Ascending aorta (tissue), 2 donors: ENCODE data around the gene OR5AN1. TPM values are rescaled to one million over a fixed set of nuclear protein-coding genes. Genes with fewer than 3 reads are reported as not detected.

ENCODE experiments used
- DNase-seq, 2 donors: peaks; one replicate each; pipeline ENCODE4 v3.0.0-alpha.2; 2019; ENCODE audit warnings: low spot score in 2 of 2
- H3K27ac ChIP-seq, 2 donors: fragments of 200-600 bp; sonication (generic); one replicate each; pipeline ENCODE4 v1.5.1; 2016 to 2017; ENCODE audit warnings: mild to moderate bottlenecking in 1 of 2
- H3K27me3 ChIP-seq: fragments of 200-600 bp; sonication (generic); one replicate; pipeline ENCODE4 v1.5.1; 2017
- H3K36me3 ChIP-seq, 2 donors: fragments of 200-600 bp; sonication (generic); one replicate each; pipeline ENCODE4 v1.5.1; 2016
- H3K4me1 ChIP-seq, 2 donors: fragments of 200-600 bp; sonication (generic); one replicate each; pipeline ENCODE4 v1.5.1; 2016 to 2017; ENCODE audit warnings: mild to moderate bottlenecking in 1 of 2
- H3K4me3 ChIP-seq, 2 donors: fragments of 200-600 bp; sonication (generic); one replicate each; pipeline ENCODE4 v1.5.1; 2016 to 2017; ENCODE audit warnings: mild to moderate bottlenecking in 1 of 2
- H3K9me3 ChIP-seq, 2 donors: fragments of 200-600 bp; sonication (generic); one replicate each; pipeline ENCODE4 v1.5.1; 2016
- intact Hi-C: fragments of 100-400 bp; cut with DNase I; formaldehyde crosslinking; loops from one replicate; pipeline ENCODE4 v1.15.1; 2023
- total RNA-seq: library from RNA; depleted of rRNA; stranded (reverse); fragments of >200 nt; gene quantifications from one replicate; pipeline ENCODE4 v1.1.0, GENCODE V29; 2016
- TF ChIP-seq, protein P1 (sequence below), 3 experiments: fragments of 200-600 bp in 2 of 3; fragments of 450-650 bp in 1 of 3; sonication (generic) in 2 of 3; IDR thresholded peaks; one replicate each; pipeline ENCODE4 v1.5.1; 2016 to 2019; ENCODE audit warnings: antibody characterized with exemption in 3 of 3, mild to moderate bottlenecking in 1 of 3, moderate library complexity in 1 of 3

OR5AN1 gene
- total RNA-seq, 1 donor from 2014 or later = not detected

DNA sequence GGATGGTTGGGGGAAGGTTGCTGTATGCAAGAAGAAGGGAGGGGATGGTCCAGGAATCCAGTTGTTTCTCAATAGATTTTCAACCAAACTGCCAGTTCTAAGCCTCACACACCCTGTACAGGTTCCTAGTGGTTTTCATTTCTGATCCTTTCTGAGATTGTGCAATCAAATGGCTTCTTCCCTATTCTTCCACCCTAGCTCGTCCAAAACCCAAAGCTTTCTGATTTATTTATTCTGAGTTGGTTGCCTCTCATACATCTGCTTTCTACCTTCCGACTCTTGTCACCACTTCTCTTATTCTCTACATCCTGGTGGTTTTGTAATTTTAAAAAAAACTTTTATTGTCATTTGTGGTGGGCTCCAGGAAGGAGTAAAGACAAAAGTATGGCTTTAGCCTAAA, 55.0 kb downstream of the OR5AN1 start:
- DNase-seq = no peak
- intact Hi-C loops = no loop called here
- H3K4me3 ChIP-seq = no peak overlapping the region
- no peaks in the 10 kb centered on the region for H3K27me3 ChIP-seq
- H3K27ac ChIP-seq = no peak overlapping the region
- no peaks in the 10 kb centered on the region for H3K9me3 ChIP-seq
- no peaks in the 10 kb centered on the region for H3K4me1 ChIP-seq
- TF ChIP-seq, protein P1, sequence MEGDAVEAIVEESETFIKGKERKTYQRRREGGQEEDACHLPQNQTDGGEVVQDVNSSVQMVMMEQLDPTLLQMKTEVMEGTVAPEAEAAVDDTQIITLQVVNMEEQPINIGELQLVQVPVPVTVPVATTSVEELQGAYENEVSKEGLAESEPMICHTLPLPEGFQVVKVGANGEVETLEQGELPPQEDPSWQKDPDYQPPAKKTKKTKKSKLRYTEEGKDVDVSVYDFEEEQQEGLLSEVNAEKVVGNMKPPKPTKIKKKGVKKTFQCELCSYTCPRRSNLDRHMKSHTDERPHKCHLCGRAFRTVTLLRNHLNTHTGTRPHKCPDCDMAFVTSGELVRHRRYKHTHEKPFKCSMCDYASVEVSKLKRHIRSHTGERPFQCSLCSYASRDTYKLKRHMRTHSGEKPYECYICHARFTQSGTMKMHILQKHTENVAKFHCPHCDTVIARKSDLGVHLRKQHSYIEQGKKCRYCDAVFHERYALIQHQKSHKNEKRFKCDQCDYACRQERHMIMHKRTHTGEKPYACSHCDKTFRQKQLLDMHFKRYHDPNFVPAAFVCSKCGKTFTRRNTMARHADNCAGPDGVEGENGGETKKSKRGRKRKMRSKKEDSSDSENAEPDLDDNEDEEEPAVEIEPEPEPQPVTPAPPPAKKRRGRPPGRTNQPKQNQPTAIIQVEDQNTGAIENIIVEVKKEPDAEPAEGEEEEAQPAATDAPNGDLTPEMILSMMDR (IDR thresholded peaks at IDR 0.05) = no peak
- H3K36me3 ChIP-seq = no peaks in the 10 kb centered on the region

DNA sequence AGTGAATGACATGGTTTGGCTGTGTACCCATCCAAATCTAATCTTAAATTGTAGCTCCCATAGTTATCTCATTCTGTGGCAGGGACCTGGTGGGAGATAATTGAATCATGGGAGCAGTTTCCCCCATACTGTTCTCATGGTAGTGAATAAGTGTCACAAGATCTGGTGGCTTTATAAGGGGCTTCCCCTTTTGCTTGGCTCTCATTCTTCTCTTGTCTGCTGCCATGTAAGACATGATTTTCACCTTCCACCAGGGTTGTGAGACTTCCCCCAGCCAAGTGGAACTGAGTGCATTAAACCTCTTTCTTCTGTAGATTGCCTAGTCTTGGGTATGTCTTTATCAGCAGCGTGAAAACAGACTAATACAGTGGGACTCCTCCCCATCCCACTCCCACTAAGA, 56.4 kb downstream of the OR5AN1 start:
- no peaks in the 10 kb centered on the region for H3K4me1 ChIP-seq
- no peak overlapping the region for H3K27ac ChIP-seq
- no peaks in the 10 kb centered on the region for H3K27me3 ChIP-seq
- no peak for DNase-seq
- H3K4me3 ChIP-seq = no peak overlapping the region
- H3K9me3 ChIP-seq = no peaks in the 10 kb centered on the region
- no peaks in the 10 kb centered on the region for H3K36me3 ChIP-seq
- TF ChIP-seq, protein P1 (IDR thresholded peaks at IDR 0.05) = no peak
- intact Hi-C loops = no loop called here

DNA sequence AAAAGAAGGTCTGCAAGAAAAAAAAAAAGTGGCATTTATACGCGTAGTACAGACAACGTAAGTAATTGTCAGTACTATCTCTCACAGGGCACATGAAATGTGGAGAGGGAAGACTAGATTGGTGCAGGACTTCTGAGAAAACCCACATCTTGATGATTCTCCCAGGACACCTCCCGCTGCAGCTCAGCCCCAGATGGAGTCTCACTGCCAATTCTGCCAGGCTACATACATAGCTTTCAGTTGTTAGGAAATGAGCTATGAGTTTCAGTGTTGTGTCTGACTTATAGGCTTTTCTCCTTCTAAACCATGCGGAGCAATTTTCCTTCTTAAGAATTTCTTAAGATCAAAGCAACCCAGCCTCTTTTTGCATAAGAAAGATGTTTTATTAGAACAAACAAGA, 57.9 kb downstream of the OR5AN1 start:
- intact Hi-C loops = no loop called here
- H3K36me3 ChIP-seq = no peaks in the 10 kb centered on the region
- no peaks in the 10 kb centered on the region for H3K27me3 ChIP-seq
- no peak for DNase-seq
- no peaks in the 10 kb centered on the region for H3K9me3 ChIP-seq
- H3K4me1 ChIP-seq = no peaks in the 10 kb centered on the region
- TF ChIP-seq, protein P1 (IDR thresholded peaks at IDR 0.05) = no peak
- no peak overlapping the region for H3K4me3 ChIP-seq
- no peak overlapping the region for H3K27ac ChIP-seq

DNA sequence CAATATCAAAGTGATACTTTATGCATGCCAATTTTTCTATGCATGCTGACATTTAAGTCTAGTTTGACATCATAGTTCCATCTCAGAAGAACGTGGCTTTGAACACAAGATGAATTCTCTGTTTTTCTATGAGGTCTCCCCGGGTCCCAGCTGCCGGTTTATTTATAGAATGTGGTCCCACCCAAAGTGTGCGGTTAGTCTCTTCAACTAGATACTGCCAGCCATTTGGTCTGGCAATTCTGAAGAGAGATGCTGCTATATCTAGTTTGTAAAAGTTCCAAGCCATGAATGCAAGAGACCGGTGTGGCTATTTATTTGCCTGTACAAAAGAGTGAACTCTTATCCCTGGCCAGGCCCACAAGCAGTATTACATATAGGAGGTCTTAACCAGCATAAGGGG, 58.3 kb downstream of the OR5AN1 start:
- no peak overlapping the region for H3K4me3 ChIP-seq
- H3K36me3 ChIP-seq = no peaks in the 10 kb centered on the region
- no peaks in the 10 kb centered on the region for H3K4me1 ChIP-seq
- H3K9me3 ChIP-seq = no peaks in the 10 kb centered on the region
- no peak for DNase-seq
- intact Hi-C loops = no loop called here
- H3K27ac ChIP-seq = no peak overlapping the region
- no peaks in the 10 kb centered on the region for H3K27me3 ChIP-seq
- TF ChIP-seq, protein P1 (IDR thresholded peaks at IDR 0.05) = no peak

DNA sequence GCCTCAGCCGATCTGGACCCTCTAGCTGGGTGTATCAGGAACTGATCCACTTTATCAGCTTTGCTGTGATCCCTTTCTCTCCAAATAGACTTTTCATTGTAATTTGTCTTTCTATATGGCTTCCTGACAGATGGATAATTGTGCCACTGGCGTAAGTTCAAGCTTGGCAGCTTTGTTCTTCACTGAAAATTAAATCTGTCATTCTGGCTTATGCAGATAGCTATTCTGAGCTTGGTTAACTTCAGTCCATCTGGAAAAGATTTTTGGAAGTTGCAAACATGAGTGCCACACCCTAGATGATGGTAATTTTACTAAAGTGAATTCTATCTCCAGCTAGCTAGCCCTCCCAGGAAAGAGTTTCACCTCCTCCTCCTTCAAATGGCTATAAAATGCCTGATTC, 59.5 kb downstream of the OR5AN1 start:
- intact Hi-C loops = no loop called here
- Histone ChIP-seq H3K9me3 (no peaks in the 10 kb centered on the region), H3K4me1 (no peaks in the 10 kb centered on the region), H3K36me3 (no peaks in the 10 kb centered on the region), H3K27ac (no peak overlapping the region), H3K27me3 (no peaks in the 10 kb centered on the region), H3K4me3 (no peak overlapping the region)
- TF ChIP-seq, protein P1 (IDR thresholded peaks at IDR 0.05) = no peak
- no peak for DNase-seq

Other genes with a start within 250 kb of the OR5AN1 start
- 54.3 TPM for gene FAM111A, start 216.0 kb upstream of the OR5AN1 start, total RNA-seq
- gene DTX4, start 186.8 kb upstream of the OR5AN1 start, total RNA-seq = 9.6 TPM
- gene MPEG1, start 146.0 kb upstream of the OR5AN1 start, total RNA-seq = 14.5 TPM
- not detected for gene OR5A2, start 67.5 kb downstream of the OR5AN1 start, total RNA-seq
- gene OR5A1, start 77.6 kb downstream of the OR5AN1 start, total RNA-seq = not detected
- not detected for gene OR4D6, start 98.1 kb downstream of the OR5AN1 start, total RNA-seq
- not detected for gene OR4D10, start 114.4 kb downstream of the OR5AN1 start, total RNA-seq
- gene OR4D11, start 144.7 kb downstream of the OR5AN1 start, total RNA-seq = not detected
- gene OR4D9, start 152.6 kb downstream of the OR5AN1 start, total RNA-seq = not detected